MM.1S (cell line): ENCODE data around the gene STXBP1.

ENCODE experiments used
- DNase-seq: peaks from one replicate; pipeline ENCODE4 v3.0.0-alpha.2; 2015
- H2AFZ ChIP-seq: fragments of 300-600 bp; sonication (generic); 2 replicates; pipeline ENCODE4 v1.6.0; 2016; ENCODE audit warnings: antibody characterized with exemption, low read length
- H3F3A ChIP-seq: fragments of 300-600 bp; sonication (generic); 2 replicates; pipeline ENCODE4 v1.6.1; 2016; ENCODE audit warnings: mild to moderate bottlenecking, antibody characterized with exemption, low read length, moderate library complexity, mixed read lengths; ENCODE audit not compliant: insufficient read depth
- H3K27ac ChIP-seq: fragments of 300-600 bp; sonication (generic); 2 replicates; pipeline ENCODE4 v1.5.1; 2016; ENCODE audit warnings: mild to moderate bottlenecking, low read length
- H3K27me3 ChIP-seq: fragments of 300-600 bp; sonication (generic); replicated peaks from 2 replicates; pipeline ENCODE4 v1.6.0; 2016; ENCODE audit warnings: low read length; ENCODE audit not compliant: insufficient read depth
- H3K36me3 ChIP-seq: fragments of 300-600 bp; sonication (generic); replicated peaks from 2 replicates; pipeline ENCODE4 v1.6.1; 2016; ENCODE audit warnings: mild to moderate bottlenecking, low read length, mixed read lengths; ENCODE audit not compliant: insufficient read depth
- H3K4me1 ChIP-seq: fragments of 300-600 bp; sonication (generic); 2 replicates; pipeline ENCODE4 v1.6.1; 2016; ENCODE audit warnings: low read length, mixed read lengths
- H3K4me2 ChIP-seq: fragments of 300-600 bp; sonication (generic); 2 replicates; pipeline ENCODE4 v1.6.0; 2016; ENCODE audit warnings: low read depth, low read length
- H3K4me3 ChIP-seq: fragments of 300-600 bp; sonication (generic); 2 replicates; pipeline ENCODE4 v1.5.1; 2016; ENCODE audit warnings: low read length, mixed read lengths
- H3K79me2 ChIP-seq: fragments of 300-600 bp; sonication (generic); 2 replicates; pipeline ENCODE4 v1.6.1; 2016; ENCODE audit warnings: mixed run types, low read length, mixed read lengths
- H3K9ac ChIP-seq: fragments of 300-600 bp; sonication (generic); 2 replicates; pipeline ENCODE4 v1.6.1; 2016; ENCODE audit warnings: low read length, mixed read lengths
- H3K9me2 ChIP-seq: fragments of 300-600 bp; sonication (generic); replicated peaks from 2 replicates; pipeline ENCODE4 v1.6.1; 2016; ENCODE audit warnings: mild to moderate bottlenecking, low read length, mixed read lengths; ENCODE audit not compliant: insufficient read depth
- H3K9me3 ChIP-seq: fragments of 300-600 bp; sonication (generic); replicated peaks from 2 replicates; pipeline ENCODE4 v1.6.1; 2016; ENCODE audit warnings: mild to moderate bottlenecking, low read length, mixed read lengths; ENCODE audit not compliant: insufficient read depth
- H4K20me1 ChIP-seq: fragments of 300-600 bp; sonication (generic); 2 replicates; pipeline ENCODE4 v1.6.1; 2016; ENCODE audit warnings: mild to moderate bottlenecking, low read length, moderate library complexity, mixed read lengths; ENCODE audit not compliant: insufficient read depth
- CTCF ChIP-seq: fragments of 300-600 bp; sonication (generic); IDR thresholded peaks from 2 replicates; pipeline ENCODE4 v1.5.1; 2016; ENCODE audit warnings: antibody characterized with exemption, low read length, mixed read lengths
- EZH2 ChIP-seq: fragments of 300-600 bp; sonication (generic); optimal IDR thresholded peaks from 2 replicates; pipeline ENCODE3; 2017; ENCODE audit warnings: low read depth, mild to moderate bottlenecking, antibody characterized with exemption, low read length, mixed read lengths
- EZH2phosphoT487 ChIP-seq: fragments of 300-600 bp; sonication (generic); IDR thresholded peaks from 2 replicates; pipeline ENCODE4 v1.6.1; 2018; ENCODE audit warnings: antibody characterized with exemption, low read length

STXBP1 gene

GRCh38 chr9:127710204-127710783, 98.2 kb downstream of the STXBP1 start:
- Histone ChIP-seq H3K36me3 (no peaks in the 10 kb centered on the region), H3K4me2 (no peak overlapping the region), H2AFZ (no peak overlapping the region)

GRCh38 chr9:127711226-127711701, 99.2 kb downstream of the STXBP1 start:
- DNase-seq = no peak
- no peaks in the 10 kb centered on the region for H4K20me1 ChIP-seq

More at GRCh38 chr9:127710204-127710783, 98.2 kb downstream of the STXBP1 start:
- no peak for DNase-seq
- no peaks in the 10 kb centered on the region for H3K27me3 ChIP-seq
- no peaks in the 10 kb centered on the region for H3K9me3 ChIP-seq
- H3K27ac ChIP-seq = no peak overlapping the region
- H3K4me1 ChIP-seq = no peaks in the 10 kb centered on the region
- no peaks in the 10 kb centered on the region for H3F3A ChIP-seq
- H3K79me2 ChIP-seq = no peaks in the 10 kb centered on the region
- no peak for TF ChIP-seq CTCF
- TF ChIP-seq EZH2 = no peak
- no peak for TF ChIP-seq EZH2phosphoT487
- no peaks in the 10 kb centered on the region for H3K9me2 ChIP-seq
- no peaks in the 10 kb centered on the region for H4K20me1 ChIP-seq
- H3K4me3 ChIP-seq = no peak overlapping the region
- H3K9ac ChIP-seq = no peak overlapping the region

GRCh38 chr9:127711831-127712274, 99.8 kb downstream of the STXBP1 start:
- no peaks in the 10 kb centered on the region for H4K20me1 ChIP-seq
- H2AFZ ChIP-seq = no peak overlapping the region
- TF ChIP-seq EZH2phosphoT487 = no peak
- no peak for TF ChIP-seq CTCF
- no peak for TF ChIP-seq EZH2
- no peak overlapping the region for H3K4me3 ChIP-seq
- H3F3A ChIP-seq = no peaks in the 10 kb centered on the region
- no peaks in the 10 kb centered on the region for H3K4me1 ChIP-seq
- no peak for DNase-seq
- no peaks in the 10 kb centered on the region for H3K9me2 ChIP-seq
- H3K9ac ChIP-seq = no peak overlapping the region
- H3K36me3 ChIP-seq = no peaks in the 10 kb centered on the region
- no peak overlapping the region for H3K27ac ChIP-seq
- H3K9me3 ChIP-seq = no peaks in the 10 kb centered on the region
- no peaks in the 10 kb centered on the region for H3K27me3 ChIP-seq
- H3K79me2 ChIP-seq = no peaks in the 10 kb centered on the region
- no peak overlapping the region for H3K4me2 ChIP-seq

More at GRCh38 chr9:127711226-127711701, 99.2 kb downstream of the STXBP1 start:
- no peak overlapping the region for H3K4me2 ChIP-seq
- no peak overlapping the region for H3K4me3 ChIP-seq
- H3K27ac ChIP-seq = no peak overlapping the region
- no peaks in the 10 kb centered on the region for H3K9me2 ChIP-seq
- H3K9ac ChIP-seq = no peak overlapping the region
- H2AFZ ChIP-seq = no peak overlapping the region
- no peaks in the 10 kb centered on the region for H3F3A ChIP-seq
- no peak for TF ChIP-seq CTCF
- no peak for TF ChIP-seq EZH2
- no peak for TF ChIP-seq EZH2phosphoT487
- no peaks in the 10 kb centered on the region for H3K36me3 ChIP-seq
- H3K79me2 ChIP-seq = no peaks in the 10 kb centered on the region
- no peaks in the 10 kb centered on the region for H3K27me3 ChIP-seq
- H3K4me1 ChIP-seq = no peaks in the 10 kb centered on the region
- H3K9me3 ChIP-seq = no peaks in the 10 kb centered on the region
